ENCODE measurements around the gene FOXD2.

DNA sequence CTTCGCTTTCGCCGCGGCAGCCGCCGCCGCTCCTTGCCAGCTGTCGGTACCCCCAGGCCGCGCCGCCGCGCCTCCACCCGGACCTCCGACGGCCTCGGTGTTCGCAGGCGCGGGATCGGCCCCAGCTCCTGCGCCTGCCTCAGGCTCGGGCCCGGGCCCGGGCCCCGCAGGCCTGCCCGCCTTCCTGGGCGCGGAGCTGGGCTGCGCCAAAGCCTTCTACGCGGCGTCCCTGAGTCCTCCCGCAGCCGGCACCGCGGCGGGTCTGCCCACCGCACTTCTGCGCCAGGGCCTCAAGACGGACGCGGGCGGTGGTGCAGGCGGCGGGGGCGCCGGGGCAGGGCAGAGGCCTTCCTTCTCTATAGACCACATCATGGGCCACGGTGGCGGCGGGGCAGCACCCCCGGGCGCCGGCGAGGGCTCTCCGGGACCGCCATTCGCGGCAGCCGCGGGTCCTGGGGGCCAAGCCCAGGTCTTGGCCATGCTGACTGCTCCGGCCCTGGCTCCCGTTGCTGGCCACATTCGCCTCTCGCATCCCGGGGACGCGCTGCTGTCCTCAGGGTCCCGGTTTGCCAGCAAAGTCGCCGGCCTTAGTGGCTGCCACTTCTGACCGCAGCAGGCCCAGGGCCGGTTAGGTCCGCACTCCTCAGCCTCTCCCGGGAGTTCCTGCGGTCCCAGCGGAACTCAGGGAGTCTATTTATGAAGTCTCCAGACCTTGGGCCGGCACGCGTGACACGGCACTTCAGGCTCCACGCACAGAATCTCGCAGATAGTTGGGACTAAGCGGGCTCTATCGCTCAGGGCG is 1.4 kb downstream of the FOXD2 start:
- TF ChIP-seq EP300 (IDR thresholded peaks at IDR 0.05), result no peak
- TF ChIP-seq, protein P1, sequence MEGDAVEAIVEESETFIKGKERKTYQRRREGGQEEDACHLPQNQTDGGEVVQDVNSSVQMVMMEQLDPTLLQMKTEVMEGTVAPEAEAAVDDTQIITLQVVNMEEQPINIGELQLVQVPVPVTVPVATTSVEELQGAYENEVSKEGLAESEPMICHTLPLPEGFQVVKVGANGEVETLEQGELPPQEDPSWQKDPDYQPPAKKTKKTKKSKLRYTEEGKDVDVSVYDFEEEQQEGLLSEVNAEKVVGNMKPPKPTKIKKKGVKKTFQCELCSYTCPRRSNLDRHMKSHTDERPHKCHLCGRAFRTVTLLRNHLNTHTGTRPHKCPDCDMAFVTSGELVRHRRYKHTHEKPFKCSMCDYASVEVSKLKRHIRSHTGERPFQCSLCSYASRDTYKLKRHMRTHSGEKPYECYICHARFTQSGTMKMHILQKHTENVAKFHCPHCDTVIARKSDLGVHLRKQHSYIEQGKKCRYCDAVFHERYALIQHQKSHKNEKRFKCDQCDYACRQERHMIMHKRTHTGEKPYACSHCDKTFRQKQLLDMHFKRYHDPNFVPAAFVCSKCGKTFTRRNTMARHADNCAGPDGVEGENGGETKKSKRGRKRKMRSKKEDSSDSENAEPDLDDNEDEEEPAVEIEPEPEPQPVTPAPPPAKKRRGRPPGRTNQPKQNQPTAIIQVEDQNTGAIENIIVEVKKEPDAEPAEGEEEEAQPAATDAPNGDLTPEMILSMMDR (IDR thresholded peaks at IDR 0.05), result no peak
- TF ChIP-seq POLR2A (IDR thresholded peaks at IDR 0.05; ENCODE audit: low read depth), result no peak
- TF ChIP-seq POLR2AphosphoS5 (IDR thresholded peaks at IDR 0.05), result no peak

Data from esophagus muscularis mucosa (tissue), 4 donors.